SKM-1 treated with dmso at 0.1 percent for 144 hours (cell line): ENCODE results near the gene FBLN2.
"Not testable (repeated sequence)": the region's sequence is repeated elsewhere in the genome, so short reads cannot be mapped to it uniquely, and the experiment has no call there.

Experiments used
- DNase-seq: peaks from one replicate; lab custom pipeline; 2025; ENCODE audit not compliant: unreplicated experiment; lab: John Stamatoyannopoulos, UW

The FBLN2 gene

DNA sequence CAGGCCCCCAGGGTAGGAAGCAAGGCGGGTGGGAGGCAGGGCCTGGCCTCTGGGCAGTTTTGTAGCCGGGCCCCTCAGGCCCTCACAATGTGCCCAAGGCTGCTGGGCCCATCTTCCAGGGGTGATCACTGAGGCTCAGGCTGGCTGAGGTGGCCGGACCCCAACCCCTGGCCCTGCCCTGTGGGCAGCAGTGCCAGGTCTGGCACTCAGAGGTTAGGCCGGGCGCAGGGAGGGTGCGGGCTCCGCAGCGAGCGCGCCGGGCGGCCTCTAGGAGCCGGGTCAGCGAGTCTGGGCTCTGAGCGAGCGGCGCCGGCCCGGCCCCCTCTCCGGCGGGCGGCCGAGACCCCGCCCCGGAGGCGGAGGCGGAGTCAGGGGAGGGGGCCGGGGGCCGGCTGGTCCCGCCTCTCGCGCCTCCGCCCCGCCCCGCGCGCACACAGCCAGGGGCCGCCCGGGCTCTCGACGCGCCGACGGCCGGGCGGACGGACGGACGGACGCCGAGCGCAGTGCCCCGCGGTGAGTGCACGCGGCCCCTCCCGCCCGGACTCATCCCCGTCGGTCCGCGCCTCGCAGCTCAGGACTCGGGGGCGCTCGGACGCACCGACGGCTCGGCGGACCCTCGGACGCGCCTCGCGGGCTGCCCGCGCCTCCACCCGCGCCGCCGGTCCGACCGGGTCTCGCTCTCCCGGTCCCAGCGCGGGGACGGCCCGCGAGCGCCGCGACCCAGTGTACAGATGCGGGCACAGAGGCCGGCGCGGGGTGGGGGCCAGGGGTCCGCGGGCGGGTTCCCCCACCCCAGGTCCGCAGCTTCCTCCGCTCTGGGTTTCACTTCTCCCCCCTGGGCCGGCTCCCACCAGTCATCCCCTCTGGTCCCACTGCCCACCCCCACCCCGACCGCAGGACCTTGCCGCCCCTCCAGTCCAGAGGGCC lies at the start of gene FBLN2:
FBLN2 (plus strand) TSS at position 430 of the 927 bp plus-strand sequence. CDS start 21,231 bp downstream, outside the sequence.
- DNase-seq: peak; percentile 3

DNA sequence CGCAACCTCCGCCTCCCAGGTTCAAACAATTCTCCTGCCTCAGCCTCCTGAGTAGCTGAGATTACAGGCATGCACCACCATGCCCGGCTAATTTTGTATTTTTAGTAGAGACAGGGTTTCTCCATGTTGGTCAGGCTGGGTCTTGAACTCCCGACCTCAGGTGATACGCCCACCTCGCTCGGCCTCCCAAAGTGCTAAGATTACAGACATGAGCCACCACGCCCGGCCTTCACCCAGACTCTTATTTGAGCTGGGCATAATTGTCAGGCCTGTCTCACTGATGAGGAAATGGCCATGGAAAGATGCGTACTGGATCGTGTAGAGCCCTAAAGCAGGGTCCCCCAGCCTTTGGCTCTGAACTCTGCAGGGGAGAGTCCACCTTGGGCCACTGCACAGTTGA lies 49.7 kb upstream of the FBLN2 start:
- not testable (repeated sequence) for DNase-seq

DNA sequence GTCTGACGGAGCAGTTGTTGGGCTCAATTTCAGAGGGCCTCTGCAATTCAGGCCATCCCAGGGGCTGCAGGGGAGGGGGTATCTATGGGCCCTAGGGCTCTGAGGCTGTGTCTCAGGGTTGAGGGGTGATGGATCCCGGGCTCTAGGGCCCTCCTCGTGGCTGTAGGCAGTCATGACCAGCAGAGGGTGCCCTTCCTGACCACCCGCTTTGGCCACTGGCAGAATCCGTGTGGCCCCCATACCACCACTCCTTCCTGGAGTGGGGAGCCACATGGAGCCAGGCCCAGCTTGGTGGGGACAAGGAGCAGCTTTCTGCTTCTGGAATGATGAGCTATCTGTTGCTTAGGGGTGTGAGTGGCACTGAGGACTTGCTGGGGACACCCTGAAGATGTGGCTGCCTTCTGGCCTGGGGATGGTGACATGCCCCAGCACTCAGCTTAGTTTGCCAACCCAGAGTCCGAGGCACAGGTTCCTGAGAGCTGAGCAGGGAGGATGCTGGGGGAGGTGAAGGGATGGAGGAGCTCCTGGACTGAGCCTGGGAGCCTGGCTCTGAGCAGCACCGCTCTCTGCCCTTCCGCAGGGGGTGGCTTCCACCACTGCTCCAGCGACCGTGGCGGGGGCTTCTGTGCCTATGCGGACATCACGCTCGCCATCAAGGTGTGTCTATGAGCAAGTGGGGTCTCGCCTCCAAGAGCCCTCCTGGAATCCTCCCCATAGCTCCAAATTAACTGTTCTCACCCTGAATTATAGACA lies 48.6 kb upstream of the FBLN2 start:
- DNase-seq: peak; percentile 14

DNA sequence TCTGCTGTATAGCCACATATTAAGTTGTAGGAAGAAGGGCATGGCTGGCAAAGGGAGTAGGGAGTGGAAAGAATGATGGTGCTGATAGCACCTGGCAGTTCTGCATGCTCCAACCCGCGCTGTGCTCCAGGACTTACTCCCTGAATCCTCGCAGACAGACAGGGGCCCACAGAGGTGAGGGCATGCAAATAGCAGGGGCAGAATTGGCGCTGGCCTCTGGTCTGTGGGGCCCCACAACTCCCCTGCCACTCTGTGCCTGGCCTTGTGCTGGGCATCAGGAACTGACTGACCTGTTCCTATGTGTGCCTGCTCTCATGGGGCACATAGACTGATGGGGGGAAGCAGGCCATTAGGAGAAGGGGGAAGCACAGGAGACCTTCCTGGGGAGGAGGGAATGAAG lies 47.9 kb upstream of the FBLN2 start:
- DNase-seq: no peak

DNA sequence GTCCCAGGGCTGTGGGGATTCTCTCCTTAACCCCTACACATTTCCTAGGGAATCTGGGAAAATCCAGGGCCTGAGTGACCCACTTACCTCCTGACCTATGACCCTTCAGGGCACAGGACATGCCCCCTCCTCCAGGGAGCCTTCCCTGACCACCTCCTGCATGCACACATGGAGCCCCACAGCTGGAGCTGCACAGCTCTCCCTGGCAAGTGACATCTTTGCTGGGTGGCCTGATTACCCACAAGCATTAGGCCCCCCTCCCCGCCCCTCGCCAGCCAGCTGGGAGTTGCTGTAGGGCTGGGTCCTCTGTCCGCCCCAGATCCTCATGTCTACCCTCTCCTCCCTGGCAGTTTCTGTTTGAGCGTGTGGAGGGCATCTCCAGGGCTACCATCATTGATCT lies 47.4 kb upstream of the FBLN2 start:
- DNase-seq: no peak

DNA sequence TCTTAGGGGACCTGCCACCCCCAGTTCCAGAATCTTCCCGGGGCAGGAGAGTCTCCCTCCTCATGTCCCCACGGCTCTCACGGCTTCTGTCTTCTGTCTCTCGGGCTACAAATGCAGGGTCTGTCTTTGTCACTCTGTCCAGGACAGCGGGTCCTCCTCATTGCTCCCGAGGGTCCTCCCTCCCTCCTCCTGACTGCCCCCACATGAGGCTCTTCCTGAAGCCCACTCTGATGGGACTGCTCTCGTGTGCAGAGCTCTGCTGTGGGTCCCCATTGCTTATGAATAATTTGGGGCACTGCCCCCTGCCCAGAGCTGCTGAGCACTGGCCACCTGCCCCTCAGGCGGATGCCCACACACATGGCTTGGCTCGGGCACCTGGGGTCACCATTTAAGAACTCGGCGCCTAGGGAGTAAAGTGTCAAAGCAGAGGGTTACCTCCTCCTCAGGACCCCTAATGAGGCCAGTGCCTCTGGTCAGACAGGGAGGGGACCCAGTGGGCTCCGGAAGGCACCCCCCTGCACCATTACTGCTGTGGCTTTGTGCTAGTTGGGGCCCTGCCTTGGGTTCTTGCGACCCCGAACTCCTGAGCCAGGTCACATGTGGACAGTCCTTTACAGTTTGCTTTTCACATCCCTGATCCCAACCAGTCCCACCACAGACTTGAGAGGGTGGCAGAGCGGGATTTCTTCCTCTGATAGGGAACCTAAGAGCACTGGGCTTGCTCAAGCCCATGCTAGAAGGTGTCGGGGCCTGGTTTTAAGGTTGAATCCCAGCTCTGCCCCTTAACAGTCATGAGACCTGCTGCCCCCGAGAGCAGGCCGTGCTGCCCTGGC lies 46.8 kb upstream of the FBLN2 start:
- DNase-seq: no peak

DNA sequence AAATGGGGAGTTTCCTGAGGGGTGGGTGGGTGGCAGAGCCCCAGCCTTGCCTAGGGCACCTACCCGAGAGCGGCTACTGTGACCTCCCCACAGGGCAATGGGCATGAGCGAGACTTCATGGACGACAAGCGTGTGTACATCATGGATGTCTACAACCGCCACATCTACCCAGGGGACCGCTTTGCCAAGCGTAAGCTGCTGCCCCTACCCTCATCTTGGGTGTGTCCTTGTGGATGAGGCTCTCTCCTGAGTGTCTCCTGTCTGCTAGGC lies 46.2 kb upstream of the FBLN2 start:
- DNase-seq: no peak

DNA sequence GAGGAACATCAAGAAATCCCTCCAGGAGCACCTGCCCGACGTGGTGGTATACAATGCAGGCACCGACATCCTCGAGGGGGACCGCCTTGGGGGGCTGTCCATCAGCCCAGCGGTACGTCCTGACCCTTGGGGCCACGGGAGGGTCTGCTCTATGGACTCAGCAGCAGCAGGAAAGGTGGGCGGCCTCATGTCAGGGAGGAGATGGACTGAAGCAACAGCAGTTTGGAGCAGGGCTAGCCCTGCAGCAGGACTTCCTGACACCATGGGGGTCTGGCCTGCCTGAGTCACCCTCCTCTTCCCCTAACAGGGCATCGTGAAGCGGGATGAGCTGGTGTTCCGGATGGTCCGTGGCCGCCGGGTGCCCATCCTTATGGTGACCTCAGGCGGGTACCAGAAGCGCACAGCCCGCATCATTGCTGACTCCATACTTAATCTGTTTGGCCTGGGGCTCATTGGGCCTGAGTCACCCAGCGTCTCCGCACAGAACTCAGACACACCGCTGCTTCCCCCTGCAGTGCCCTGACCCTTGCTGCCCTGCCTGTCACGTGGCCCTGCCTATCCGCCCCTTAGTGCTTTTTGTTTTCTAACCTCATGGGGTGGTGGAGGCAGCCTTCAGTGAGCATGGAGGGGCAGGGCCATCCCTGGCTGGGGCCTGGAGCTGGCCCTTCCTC lies 44.6 kb upstream of the FBLN2 start:
- DNase-seq: no peak

DNA sequence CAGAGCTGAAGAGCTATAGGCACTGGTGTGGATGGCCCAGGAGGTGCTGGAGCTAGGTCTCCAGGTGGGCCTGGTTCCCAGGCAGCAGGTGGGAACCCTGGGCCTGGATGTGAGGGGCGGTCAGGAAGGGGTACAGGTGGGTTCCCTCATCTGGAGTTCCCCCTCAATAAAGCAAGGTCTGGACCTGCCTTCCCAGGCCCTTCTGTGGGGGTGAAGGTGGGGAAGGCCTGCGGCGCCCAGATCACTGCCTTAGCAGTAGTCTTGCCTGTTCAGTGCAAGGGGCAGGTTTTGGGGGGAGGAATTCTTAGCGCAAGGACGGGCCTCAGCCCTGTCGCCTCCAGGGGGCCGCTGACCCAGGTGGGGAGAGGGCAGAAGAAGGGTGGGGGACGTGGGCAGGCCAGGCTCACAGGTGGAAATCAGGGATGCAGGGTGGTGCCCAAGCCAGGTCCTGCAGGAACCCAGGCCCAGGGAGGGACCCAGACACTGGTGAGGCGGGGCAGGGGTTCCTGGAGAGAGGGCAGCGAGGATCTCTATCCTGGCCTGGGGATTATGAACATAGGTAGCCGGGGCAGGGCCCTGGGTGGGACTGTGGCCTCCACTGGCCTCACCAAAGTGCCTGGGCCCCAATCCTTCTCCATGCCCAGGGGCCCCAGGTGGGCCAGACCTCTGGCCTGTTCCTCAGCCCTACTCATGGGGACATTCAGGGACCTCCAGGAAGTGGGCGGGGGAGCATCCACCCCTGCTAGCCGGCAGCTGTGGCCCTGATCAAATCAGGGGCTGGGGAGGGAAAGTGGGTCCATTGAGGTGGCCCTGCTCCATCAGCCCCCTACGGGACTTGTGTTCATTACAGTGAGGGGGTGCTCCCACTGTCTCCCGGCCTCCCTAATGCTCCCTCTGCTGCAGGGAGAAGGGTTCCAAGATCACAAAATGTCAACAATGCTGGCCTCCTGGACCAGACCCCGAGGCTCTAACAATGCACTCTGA lies 43.5 kb upstream of the FBLN2 start:
- no peak for DNase-seq

DNA sequence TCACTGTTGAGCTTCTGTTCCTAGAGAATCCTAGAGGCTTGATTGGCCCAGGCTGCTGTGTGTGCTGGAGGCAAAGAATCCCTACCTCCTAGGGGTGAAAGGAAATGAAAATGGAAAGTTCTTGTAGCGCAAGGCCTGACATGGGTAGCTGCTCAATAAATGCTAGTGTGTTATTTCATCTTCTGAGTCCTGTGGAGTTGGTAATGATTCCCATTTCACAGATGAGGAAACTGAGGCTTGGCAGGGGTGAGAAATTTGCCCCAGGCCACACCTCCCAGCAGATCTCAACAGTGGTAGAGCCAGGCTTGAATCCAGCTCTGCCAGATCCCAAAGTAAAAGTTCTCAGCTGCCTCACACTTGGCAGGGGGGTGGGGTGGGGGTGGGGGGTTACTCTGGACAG lies 42.7 kb upstream of the FBLN2 start:
- DNase-seq: no peak

DNA sequence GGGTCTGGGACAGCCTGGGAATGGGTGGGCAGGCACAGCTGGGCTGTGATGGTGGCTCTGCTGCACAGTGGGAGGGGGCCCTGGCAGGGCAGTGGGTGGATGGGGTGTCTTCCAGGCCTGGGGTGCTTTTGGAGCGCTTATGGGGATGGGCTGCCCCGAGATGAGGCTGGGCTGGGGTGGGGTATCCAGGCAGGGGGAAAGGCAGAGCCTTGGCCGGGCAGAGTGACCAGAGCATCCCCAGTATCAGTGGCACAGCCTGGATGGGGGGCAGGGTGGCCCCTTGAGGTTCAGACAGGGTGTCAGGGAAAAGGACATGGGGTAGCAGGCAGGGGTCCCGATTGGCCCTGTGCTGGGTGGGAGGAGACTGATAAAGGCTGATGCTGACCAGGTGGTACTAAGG lies 42.2 kb upstream of the FBLN2 start:
- DNase-seq: no peak

DNA sequence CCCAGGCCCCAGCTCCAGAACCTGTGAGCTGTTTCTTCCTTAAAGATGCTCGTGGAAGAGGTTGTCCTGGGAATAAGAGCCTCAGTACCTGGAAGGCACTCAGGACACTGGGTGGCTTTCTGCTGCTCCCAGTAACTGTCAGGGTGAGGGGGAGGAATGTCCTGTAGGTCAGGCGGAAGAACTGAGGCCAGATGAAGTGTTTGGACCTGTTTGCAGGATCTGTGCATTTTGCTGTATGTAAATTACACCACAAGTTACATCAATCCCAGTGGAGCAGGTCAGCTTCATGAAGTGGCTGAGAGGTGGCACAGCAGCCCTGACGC lies 41.7 kb upstream of the FBLN2 start:
- DNase-seq: no peak

DNA sequence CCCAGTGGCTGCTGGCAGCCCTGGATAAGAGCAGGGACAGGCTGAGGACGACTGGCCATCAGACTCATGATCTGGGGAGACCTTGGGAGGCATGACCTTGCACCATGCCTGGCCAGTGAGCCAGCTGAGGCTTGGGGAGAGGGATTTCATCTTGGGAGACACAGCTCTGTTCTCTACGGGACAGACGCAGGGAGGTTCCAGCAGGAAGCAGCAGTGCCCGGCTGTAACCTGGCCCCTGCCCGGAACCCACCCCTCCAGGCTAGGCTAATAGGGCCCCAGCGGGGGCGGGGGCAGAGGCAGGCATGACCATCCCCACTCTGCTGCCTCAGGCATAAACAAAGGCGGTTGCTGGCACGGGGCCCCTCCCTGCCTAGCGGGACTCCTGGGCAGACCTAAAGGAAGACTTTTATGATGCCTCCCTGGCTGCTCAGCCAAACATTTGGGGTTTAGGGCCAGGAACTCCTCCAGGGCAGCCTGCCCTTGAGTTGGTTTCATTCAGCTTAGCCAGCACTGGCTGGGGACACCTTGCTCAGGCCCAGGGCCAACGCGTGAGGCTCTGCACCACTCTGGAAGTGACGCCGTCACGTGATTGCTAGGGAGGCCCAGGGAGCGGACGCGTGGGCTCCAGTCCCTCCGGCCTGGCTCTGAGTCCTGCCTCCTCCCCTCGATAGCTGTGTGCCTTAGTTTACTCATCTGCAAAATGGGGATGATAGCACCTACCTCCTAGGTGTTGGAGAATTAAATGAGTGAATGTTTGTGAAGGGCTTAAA lies 41.2 kb upstream of the FBLN2 start:
- no peak for DNase-seq

DNA sequence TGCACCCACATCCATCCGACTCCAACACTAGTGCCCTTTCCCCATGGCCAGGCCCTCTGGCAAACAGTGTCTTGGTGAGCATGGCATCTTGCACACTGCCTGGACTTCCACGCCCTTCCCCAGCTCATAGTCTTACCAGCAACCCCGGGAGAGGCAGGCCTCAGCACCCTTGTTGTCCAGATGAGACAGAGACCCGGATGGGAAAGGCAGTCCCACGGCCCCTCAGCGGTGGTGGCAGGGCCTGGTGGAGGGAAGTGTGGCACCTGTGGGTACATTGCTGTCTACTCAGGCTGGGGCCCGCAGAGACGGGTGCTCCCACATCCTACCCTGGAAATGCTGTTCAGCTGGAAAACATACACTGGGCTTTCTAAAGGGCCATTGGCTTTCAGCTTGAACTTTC lies 40.4 kb upstream of the FBLN2 start:
- no peak for DNase-seq

DNA sequence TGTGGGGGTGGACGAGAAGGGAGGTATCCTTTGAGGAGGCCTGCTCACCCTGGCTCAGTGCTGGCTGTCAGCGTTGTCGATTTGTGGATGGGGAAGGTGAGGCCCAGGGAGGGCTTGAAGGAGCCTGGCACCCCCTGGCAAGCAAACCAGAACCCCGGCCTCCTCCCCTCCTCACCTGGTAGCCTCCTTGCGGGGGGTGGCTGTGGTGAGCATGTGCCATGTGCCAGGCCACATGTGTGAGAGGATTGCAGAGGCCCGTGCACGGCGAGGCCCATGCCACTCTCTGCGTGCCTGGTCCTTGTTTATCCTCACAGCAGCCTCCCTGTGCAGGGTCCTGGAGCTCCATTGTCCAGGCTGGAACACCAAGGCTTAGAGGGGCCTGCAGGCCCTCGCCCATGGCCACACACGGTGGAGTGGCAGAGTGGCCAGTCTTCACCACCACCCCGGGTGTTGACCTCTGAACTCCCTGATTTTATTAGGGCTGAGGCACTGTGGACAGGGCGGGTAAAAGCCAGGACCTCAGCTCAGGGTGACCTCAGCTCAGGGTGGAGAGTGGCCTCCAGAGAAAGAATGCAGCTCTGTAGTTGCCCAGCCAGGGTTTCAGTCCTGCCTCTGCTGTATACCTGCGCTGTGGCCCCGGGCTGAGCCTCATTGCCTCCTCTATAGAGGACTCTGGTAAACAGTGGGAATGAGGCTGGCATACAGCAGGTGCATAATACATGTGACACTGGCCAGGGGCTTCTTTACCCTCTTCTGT lies 39.7 kb upstream of the FBLN2 start:
- no peak for DNase-seq

DNA sequence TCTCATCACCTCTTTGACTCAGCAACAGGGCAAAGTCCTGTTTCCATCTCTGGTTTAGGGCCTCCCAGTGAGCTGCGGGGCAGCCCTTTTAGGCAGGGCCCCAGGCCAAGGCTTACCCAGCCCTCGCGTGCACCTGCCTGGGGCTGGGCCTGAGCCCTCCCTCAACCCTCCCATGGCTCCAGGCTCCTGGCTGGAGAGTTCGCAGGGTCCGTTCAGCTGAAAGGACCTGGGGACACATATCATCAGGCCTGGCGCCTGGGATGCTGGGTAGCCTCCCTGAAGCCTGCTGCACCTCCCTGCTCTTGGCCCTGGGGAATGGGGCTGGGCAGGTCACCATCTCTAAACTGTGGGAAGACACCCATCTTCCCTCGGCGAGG lies 39.1 kb upstream of the FBLN2 start:
- no peak for DNase-seq

DNA sequence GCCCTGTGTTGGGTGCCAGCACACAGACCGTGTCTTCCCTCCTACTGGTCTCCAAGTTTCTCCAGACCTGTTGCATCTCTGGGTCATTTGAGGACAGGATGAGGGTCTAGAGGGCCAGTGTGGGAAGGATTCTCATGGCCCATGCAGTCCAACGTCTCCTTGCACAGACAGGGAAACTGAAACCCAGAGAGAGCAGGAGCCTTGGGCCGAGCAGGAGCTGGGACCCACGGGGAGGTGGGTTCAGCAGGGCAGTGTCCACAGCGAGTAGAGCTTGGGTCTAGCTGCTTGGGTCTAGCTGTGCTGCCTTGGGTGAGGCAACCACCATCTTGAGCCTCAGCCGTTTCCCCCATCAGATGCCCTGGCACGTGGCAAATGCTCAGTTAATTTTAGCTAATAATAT lies 36.5 kb upstream of the FBLN2 start:
- no peak for DNase-seq

DNA sequence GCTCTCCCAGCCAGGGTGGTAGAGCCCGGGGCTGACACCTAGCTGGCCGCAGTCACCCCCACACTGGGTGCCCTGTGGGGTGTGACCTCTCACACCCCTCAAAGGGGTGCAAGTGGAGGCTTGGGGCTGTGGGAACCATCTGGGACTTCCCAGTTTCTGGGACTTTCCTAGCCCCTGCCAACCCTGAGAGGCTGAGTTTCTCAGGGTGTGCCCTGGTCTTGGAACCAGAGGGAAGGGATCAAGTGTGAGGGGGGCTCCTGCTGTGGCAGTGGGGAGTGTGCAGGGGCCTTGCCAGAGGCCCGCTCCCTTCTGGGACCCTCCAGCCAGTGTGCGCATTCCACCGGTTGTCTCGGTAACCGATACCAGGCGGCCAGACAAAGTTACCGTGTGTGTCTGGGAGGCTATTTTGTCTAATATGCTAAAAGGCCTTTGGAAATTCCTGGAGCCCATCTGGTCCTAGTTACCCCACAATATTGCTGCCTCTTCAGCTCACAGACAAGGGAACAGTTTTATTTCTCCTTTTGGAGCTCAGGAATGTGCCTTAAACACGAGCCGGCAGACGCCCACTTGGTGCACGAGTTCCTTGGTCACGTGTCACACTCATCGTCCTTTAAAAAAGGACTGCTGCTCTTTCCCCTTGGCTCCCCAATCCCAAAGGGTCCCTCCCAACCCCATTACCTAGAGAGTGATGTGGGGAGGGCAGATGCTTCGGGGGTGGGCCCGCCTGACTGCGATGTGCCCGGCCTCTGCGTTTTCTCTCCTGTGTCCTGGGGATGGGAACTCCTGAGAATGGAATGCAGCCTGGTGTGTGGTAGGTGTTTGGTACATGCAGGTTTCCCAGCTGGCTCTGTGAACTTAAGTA lies 35.6 kb upstream of the FBLN2 start:
- DNase-seq: no peak
